ENCODE data around the gene BCKDHA. TPM values are rescaled to one million over a fixed set of nuclear protein-coding genes. Genes with fewer than 3 reads are reported as not detected.
"Not testable (repeated sequence)": the region's sequence is repeated elsewhere in the genome, so short reads cannot be mapped to it uniquely, and the experiment has no call there.

The BCKDHA gene
- total RNA-seq, 1 donor from 2014 or later, result 53.4 TPM

DNA sequence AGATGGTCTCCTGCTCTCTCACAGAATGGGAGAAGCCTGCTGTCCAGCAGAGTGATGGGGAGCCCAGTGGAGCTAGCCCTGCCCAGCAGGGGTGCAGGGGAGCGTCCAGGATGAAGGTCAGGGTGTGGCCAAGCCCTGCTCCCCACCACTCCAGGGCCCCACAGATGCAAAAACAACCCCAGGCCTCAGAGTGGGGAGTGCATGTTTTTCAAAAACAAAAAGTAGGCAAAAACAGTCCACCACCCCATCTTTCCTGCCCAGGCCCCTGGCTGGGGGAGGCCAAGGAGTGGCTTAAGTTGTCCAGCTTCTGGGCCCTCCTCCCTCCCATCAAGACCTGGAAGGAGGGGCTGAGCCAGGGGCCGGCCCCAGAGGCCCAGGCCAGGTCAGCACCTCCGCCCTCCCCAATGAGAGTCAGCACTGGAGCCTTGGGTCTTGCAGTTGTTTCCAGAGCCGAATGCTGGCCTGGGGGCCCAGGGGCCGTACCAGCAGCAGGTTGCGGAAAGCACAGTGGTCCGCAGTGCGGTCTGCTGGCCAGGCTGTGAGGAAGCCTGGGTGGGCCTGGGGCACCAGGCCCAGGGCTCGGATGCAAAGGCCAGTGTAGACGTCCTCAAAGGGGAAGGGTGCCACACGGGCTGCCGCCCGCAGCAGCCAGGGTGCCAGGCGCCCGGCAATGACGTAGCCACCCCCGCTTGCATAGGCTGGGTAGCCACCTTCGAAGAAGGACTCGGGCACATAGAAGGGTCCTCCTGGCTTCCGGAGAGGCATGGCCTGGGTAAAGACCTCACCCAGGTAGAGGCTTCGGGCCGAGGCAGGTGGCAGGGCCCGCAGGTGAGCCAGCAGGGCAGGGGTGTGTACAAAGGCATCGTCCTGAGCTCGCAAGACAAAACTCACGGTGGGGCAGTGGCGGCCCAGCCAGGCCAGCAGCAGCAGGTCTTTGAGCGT, 27.8 kb downstream of the BCKDHA start:
- DNase-seq (ENCODE audit: low read depth), result no peak

DNA sequence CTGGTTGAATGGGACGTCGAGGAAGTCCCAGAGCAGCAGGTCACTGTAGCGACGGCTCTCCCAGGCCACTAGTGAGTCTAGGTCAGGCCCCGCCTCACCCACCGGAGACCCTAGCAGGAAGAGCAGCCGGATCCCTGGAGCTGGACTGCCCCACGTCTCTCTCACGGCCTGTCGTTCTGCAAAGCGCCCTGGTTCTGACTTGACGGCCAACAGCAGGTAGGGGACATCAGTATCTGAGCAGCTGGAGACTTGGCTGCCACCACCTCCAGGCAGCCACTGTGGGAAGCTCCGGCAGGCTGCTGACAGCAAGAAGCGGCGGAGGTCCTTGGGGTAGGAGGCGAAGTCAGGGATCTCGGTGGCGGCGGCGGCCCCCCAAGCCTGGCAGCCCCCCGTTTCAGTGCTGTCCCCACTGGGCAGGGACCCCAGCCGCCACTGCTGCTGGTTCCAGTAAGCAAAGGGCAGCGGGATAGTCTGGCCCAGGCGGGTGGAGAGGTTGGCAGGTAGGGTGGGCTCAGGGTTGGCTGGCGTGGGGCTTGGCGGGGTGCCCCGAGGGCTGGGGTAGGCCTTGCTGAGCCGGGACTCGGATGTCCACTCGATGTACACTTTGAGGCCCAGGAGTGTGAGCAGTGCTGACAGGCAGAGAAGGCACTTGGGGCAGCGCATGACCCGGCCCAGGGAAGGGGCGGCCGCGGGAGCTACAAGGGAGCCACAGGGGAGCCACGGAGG, 28.7 kb downstream of the BCKDHA start:
- DNase-seq (ENCODE audit: low read depth), result no peak

DNA sequence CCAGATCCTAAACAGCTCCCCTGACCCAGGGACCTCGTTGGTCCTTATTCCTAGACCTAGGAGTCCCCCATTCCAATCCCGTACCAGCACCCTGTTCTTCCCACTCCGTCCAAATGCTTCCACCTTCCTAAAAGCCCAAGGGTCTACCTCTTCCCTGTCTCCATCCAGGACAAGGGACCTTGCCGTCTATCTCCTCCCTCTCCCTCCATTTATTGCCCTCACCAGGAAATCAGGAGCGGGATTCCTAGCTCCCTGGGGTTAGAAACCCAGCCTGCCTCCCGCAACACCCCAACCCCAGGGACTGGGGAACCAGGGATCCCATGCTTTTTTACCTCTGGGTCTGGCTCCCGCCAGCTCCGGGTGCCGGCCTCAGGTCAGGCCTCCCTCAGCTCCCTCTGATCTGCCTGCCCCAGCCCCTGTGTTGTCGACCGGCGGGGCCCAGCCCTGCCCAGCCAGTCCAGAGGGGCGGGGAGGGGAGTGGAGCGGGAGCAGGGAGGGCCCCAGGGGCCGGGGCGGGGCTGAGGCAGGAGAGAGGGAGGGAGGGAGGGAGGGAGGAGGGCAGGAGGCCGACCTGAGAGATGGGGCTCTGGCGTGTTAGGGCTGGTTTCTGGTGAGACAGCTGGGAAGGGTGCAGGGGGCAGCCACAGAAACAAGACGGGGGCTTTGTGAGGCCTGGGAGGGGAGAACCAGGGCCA, 29.5 kb downstream of the BCKDHA start, which contains the start of gene B3GNT8:
B3GNT8 (minus strand) TSS at position 423 of the 695 bp plus-strand sequence. CDS start 596 bp downstream, outside the sequence.
- peak; percentile 38 for DNase-seq (ENCODE audit: low read depth)

DNA sequence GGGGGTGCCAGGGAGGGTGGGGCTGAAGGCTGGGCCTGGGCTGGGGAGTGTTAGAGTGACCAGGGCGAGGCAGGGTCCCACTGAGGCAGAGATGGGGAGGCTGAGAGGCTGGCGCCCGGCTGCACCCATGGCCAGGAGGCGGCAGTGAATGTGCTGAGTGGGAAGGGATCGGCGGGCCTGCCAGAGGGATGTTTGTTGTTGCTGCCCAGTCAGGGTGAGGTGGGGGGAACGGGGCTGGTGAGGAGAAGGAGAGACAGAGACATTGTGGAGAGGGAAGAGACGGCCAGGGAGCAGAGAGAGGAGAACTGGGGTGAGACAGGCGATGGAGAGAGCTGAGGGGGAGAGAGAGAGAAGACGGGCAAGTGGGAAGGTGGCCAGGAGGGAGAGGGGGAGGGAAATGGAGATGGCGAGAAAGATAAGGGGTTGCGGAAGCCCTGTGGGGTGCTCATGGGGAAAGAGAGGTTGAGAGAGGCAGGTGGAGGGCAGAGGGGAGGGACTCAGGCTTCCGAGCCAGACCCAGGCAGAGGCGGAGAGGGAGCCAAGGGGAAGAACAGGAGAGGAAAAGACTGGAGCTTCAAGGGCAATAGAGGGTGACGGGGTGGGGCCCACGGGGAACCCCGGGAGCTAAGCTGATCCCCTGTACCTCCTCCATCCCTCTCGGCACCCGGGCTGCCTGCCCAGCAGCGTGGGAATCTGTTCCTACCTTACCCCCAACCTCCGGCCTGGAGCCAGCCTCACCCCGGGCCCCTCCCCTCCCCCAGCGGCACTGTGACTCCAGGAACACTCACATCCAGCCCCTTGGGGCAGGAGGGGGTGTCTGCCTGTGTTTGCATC, 30.2 kb downstream of the BCKDHA start:
- DNase-seq (ENCODE audit: low read depth), result no peak

DNA sequence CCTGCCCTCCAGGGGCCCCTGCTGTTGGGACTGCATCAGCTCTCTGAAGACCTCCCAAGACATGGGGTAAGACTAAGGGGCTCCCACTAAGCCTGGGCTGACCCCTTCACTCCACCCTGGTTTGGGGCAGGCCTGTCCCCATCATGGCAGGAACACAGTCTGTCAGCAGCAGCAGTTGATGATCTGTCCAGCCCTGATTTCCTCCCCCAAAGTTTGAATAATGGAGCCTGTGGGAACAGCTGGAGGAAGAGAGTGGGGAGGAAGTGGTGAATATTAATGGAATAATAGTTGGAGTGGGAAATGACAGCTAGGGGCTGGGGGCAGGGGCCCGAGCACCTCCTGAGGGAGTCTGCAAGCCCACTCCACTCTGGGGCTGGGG, 30.9 kb downstream of the BCKDHA start:
- peak; percentile 16 for DNase-seq (ENCODE audit: low read depth)

DNA sequence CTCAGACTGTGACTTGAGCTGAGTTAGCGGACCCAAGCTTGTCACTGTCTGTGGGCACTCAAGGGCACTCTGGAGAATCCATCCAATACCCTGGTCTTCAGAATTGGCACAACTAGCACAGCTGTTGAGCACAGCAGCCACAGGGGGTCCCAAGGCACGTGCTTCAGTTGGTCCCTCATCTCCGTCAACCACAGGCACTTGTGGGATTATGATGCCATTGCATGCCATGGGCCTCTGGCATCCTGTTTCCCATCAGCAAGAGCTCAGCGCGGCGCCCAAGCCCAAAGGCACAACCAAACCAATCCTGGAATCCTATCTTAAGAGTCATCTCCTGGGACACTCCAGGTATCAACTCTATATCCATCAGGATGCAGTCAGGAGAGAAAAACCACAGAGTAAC, 33.3 kb downstream of the BCKDHA start:
- peak; percentile 92 for DNase-seq (ENCODE audit: low read depth)

DNA sequence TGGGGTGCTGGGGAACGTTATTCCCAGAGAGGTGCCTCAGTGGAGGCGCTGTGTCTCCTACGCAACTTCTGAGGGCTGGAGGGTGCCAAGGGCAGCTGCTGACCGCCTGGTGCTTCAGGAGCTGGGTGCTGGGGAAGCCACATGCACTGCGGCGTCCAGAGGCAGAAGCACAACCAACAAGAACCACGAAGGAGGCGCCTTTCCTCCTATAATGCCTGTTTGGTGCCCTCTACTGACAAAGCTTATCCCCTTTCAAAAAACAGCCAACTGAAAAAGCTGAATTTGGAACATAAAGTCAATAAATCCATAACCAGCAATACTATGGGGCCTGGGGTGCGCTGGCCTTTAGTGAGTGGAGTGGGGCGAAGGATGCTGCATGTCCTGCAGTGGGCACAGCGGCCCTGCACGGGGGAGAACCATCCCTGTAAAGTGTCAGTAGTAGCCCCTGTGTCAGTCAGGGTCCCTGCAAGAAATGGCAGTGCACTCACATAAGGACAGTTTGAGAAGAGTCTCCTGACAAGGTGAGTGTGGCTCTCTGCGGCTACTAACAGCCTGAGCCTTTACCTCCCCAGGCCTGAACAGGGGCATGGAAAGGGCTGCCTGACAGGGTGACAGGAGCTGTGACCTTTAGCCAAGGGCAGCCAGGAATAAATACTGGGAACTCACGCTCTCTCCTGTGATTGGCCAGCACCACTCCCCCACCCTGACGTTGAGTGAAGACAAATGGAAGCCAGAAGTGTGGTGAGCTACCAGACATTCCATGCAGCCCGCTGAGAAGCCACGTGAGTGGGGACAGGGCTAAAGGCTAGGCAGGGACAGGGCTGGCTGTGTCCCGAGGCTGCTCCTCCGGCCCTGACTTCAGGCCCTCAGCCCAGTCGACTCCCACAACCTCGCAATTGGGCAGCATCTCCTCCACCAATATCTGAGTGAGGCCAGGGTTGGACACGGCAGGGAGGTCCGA, 34.1 kb downstream of the BCKDHA start:
- DNase-seq (ENCODE audit: low read depth), result peak; percentile 93

DNA sequence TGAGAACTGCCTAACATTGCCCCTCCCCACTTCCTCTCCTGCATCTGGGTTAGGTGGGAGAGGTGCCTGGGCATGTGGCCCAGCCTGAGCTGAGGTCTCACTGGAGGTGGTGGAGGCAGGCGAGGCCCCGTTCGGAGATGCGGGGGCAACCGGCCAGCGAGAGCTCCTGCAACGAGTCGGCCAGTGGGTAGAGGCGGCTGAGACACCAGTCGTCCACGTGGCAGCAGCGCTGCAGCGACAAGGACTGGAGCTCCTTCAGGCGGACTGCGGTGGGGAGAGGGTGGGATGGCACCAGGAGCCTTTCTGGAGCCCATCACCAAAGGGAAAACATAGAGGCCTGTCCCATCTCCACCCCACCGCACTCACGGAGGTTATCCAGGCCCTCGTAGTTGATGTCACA, 35.6 kb downstream of the BCKDHA start:
- no peak for DNase-seq (ENCODE audit: low read depth)

DNA sequence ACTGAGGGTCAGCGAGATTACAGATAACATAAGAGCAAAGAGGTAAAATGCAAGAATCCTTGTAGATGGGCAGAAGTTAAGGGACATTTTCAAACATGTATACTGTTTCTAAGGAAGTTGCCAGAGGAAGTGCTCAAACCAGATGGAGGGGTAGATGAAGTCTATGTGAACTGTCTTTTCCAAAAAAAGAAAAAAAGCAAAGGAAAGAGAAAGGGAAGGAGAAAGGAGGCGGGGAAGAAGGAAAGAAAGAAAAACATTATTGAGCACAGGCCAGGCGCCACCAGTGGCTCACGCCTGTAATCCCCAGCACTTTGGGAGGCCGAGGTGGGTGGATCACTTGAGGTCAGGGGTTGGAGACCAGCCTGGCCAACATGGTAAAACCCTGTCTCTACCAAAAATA, 36.8 kb downstream of the BCKDHA start:
- DNase-seq (ENCODE audit: low read depth), result no peak

DNA sequence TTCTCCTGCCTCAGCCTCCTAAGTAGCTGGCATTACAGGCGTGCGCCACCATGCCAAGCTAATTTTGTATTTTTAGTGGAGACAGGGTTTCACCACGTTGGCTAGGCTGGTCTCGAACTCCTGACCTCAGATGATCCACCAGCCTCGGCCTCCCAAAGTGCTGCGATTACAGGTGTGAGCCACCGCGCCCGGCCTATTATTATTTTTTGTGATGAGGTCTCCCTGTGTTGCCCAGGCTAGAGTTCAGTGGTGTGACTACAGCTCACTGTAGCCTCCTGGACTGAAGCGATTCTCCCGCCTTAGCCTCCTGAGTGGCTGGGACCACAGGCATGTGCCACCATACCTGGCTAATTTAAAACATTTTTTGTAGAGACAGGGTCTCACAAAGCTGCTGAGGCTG, 37.8 kb downstream of the BCKDHA start:
- not testable (repeated sequence) for DNase-seq (ENCODE audit: low read depth)

DNA sequence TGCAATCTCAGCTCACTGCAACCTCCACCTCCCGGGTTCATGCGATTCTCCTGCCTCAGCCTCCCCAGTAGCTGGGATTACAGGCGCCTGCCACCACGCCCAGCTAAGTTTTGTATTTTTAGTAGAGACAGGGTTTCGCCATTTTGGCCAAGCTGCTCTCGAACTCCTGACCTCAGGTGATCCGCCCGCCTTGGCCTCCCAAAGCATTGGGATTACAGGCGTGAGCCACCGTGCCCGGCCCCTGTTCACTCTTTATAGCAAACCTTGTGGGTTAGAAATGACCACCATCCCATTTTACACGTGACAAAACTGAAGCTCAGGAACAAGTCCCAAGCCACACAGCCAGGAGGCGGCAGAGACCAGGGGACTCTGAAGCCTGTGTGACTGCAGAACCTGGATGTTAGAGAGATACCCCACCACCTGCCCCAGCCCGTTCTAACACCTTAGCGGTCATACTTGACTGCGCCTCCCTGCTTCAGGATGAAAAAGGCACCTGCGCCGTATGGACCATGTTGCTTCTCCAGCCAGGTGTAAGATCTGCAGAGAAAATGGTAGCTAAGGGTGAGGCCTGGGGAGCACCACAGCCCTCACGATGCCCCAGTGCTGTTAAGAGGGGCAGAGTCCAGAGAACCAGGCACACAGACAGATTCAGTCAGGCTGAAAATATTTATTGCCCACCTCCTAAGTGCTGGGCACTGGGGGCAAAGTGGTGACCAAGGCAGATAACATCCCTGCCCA, 38.5 kb downstream of the BCKDHA start:
- DNase-seq (ENCODE audit: low read depth), result no peak

DNA sequence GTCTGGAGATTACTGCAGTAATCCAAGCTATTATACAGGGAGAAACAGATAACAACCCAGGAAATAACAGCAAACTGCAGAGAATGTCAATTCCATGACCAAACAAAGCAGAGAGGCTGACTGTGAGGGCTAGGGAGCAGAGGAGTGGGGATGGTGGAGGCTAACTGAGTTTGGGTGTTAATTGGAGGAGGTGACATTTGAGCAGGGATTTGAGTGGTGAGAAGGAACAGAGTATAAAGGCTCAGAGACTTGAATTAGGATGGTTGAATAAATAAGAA, 39.0 kb downstream of the BCKDHA start:
- DNase-seq (ENCODE audit: low read depth), result no peak

DNA sequence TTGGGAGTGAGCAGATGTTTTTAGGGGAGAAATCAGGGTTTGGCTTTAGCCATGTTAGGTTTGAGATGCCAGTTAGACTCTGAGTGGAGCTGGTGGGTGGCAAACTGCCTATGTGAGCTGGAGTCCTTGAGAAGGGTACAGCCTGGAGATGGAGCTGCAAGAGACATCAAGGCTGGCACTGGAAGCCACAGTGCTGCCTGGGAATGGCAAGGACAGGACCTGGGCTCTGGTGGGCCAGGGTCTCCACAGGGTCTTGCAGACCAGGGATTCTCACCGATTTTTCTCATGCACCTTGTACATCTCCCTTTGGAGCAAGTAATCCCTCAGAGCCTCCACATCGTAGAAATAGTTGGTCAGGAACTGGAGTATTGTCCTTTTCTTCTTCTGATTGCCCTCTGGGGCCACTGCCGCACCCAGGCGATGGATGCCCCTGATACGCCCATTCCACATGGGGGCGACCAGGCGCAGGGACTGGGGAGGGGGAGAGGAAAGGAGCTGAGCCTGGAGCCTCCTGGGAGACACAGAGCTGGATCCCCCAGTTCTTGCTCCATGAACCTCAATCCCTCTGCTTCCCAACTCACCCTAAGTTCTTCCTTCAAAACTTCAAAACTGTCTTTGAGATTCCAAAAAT, 40.4 kb downstream of the BCKDHA start:
- DNase-seq (ENCODE audit: low read depth), result no peak

DNA sequence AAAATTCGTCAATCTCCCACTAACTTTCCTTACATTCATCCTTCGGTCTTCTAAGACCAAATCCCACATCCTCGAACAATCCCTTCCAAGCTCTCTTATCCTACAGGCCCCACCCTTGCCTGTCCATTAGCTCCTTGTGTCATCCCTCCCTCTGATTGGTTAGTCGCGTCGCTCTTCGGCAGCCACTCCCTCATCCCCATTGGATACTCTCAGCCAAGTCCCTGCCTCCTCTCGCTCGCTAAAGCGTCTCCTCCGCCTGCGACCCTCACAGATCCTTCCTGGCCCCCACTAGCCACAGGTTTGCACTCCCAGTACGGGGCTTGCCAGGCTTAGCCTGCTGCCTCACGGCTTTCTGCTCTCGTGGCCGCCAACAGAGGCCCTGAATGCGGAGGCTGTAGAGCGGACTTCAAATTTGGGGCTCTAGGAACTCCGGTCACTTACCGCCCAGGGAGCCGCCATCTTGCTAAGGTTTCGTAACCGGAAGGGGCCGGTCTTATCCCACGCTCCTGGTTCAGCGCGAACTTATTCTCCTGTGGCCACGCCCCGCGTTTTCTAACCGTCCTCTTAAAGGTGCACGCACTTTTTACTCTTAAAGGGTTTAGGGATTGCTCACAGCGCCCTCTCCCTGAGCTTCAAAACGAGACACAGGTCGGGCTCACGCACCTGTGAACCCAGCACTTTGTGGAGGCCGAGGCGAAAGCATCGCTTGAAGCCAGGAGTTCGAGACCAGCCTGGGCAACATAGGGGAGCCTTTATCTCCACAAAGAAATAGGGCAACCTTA, 42.0 kb downstream of the BCKDHA start, which contains the start of gene DMAC2:
DMAC2 (minus strand) TSS at position 472 of the 782 bp plus-strand sequence; CDS start at position 459, 13 bp downstream.
- peak; percentile 98 for DNase-seq (ENCODE audit: low read depth)

DNA sequence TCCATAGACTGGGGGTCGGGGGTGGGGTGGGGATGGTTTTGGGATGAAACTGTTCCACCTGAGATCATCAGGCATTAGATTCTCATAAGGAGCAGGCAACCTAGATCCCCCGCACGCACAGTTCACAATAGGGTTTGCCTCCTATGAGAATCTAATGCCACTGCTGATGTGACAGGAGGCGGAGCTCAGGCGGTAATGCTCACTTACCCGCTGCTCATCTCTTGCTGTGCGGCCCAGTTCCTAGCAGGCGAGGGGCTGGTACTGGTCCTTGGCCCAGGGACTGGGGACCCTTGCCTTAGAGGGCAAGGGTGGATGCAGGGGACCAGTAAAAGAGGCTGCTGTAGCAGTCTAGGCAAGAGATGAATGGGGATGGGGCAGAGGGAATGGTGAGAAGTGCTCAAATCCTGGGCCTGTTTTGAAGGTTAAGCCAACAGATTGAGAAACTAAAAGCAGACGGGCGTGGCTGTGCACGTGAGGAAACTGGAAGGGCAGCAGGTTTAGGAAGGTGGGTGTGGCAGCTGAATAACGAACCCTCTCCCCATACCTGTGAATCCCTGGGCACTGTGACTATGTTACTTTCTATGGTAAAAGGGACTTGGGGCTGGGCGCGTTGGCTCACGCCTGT, 43.8 kb downstream of the BCKDHA start:
- DNase-seq (ENCODE audit: low read depth), result no peak

DNA sequence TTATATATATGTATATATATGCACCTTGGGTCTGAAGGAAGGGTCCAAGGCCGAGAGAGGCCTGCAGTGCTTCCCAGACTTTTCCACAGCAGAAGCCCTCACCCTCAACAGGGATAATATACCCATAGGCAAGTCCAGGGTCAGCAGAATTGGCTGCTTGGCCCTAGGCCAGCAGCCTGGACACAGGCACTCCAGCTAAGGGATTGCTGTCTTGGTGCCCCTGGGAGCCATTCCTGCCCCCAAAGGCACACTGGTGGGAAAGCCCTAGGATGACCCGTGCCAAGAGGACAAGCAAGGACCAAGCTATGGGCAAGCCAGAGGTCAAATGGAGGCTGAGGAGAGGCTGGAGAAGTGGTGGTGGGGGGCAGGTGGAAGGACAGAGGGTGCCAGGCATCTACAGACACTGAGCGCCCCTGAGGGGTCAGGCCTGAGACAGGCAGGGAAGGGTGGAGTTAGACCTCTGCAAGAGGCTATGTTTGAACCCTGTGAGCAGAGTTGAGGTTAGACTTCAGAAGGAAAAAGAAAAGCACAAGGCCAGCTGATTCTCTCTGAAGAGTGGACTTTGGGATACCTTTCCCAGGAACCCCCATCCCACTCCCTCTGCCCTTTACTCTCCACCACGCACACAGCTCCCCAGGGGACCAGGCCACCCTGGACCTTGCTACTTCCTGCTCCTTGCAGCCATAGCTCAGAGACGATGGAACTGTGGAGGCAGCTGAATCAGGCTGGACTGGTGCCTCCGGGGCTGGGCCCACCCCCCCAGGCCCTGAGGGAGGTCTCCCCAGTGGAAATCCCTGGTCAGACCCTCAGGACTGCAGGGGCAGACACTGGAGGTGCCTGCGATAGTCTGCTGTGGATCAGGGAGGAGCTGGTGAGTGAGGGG, 45.1 kb downstream of the BCKDHA start, which contains the start of gene ERICH4:
ERICH4 (plus strand) TSS at position 684 of the 883 bp plus-strand sequence; CDS start at position 698, 14 bp downstream.
- no peak for DNase-seq (ENCODE audit: low read depth)

Data from myocyte (in vitro differentiated cells).